HFF-Myc (cell line): ENCODE measurements around the gene SQOR.

Source experiments
- DNase-seq: peaks from one replicate; pipeline ENCODE4 v3.0.0-alpha.2; 2011; ENCODE audit warnings: low read depth; ENCODE audit errors: extremely low read depth
- H3K4me3 ChIP-seq: replicated peaks from 2 replicates; pipeline ENCODE4 v1.5.1; 2011; ENCODE audit warnings: low read depth, mild to moderate bottlenecking, control low read depth, low read length
- CTCF ChIP-seq: IDR thresholded peaks from 2 replicates; pipeline ENCODE4 v1.5.1; 2012; ENCODE audit warnings: mild to moderate bottlenecking, low read depth, low read length, control low read depth; ENCODE audit errors: missing control alignments

SQOR gene

GRCh38 chr15:45634432-45635190, at the start of gene SQOR:
Gene SQOR (plus strand): TSS chr15:45635029. CDS start chr15:45658924, 23,895 bp downstream.
- no peak for DNase-seq
- TF ChIP-seq CTCF, result no peak
- H3K4me3 ChIP-seq, result peak within 1 kb of the TSS; percentile 64

- H3K4me3 ChIP-seq, result no peak overlapping the region
- no peak for DNase-seq
- no peak for TF ChIP-seq CTCF
Measured at GRCh38 chr15:45585069-45585791, 49.6 kb upstream of the SQOR start.

GRCh38 chr15:45586125-45586524, 48.7 kb upstream of the SQOR start:
- peak overlapping the region; percentile 66 for H3K4me3 ChIP-seq

GRCh38 chr15:45586601-45587094, 48.2 kb upstream of the SQOR start:
- TF ChIP-seq CTCF, result no peak
- no peak for DNase-seq
- peak overlapping the region; percentile 66 for H3K4me3 ChIP-seq

More at GRCh38 chr15:45586125-45586524, 48.7 kb upstream of the SQOR start:
- DNase-seq, result no peak
- no peak for TF ChIP-seq CTCF

GRCh38 chr15:45587095-45587862, 47.5 kb upstream of the SQOR start, which contains the start of gene BLOC1S6:
Gene BLOC1S6 (plus strand): TSS chr15:45587379. CDS start chr15:45587444, 65 bp downstream.
- TF ChIP-seq CTCF, result no peak
- peak; percentile 69 for DNase-seq
- H3K4me3 ChIP-seq, result peak within 1 kb of the TSS; percentile 66

- no peak for TF ChIP-seq CTCF
- no peak for DNase-seq
- peak overlapping the region; percentile 66 for H3K4me3 ChIP-seq
Measured at GRCh38 chr15:45587863-45588170, 47.0 kb upstream of the SQOR start.
